OCI-LY7 (cell line): Measurements from ENCODE around the gene NCAM2. TPM values are rescaled to one million over a fixed set of nuclear protein-coding genes. Genes with fewer than 3 reads are reported as not detected.

ENCODE experiments used
- BruUV-seq: library from RNA; stranded (reverse); fragments of 400-500 nt; replicated peaks from 2 replicates; lab custom pipeline; 2021; lab: Mats Ljungman, UMichigan
- CTCF ChIA-PET: fragments of 300-600 bp; sonication (Branson Sonifier 250); formaldehyde crosslinking; loops from one replicate; lab custom pipeline; 2022; ENCODE audit warnings: antibody characterized with exemption; ENCODE audit not compliant: unreplicated experiment; lab: Charles Lee
- POLR2A ChIA-PET: fragments of 300-600 bp; sonication (Branson Sonifier 250); formaldehyde crosslinking; loops from one replicate; lab custom pipeline; 2022; ENCODE audit warnings: antibody characterized with exemption; lab: Charles Lee
- DNase-seq: peaks from one replicate; pipeline ENCODE4 v3.0.0-alpha.2; 2015; ENCODE audit warnings: low spot score
- H2AFZ ChIP-seq: fragments of 200-600 bp; sonication (generic), shearing (Covaris generic); 2 replicates; pipeline ENCODE4 v1.6.1; 2014; ENCODE audit warnings: mild to moderate bottlenecking, antibody characterized with exemption, low read length, moderate library complexity
- H3K27ac ChIP-seq: fragments of 200-600 bp; sonication (generic); 2 replicates; pipeline ENCODE4 v1.5.1; 2014; ENCODE audit warnings: mixed run types, low read depth, mild to moderate bottlenecking, moderate library complexity, low read length, inconsistent platforms; ENCODE audit not compliant: poor library complexity, severe bottlenecking
- H3K36me3 ChIP-seq: fragments of 200-600 bp; sonication (generic); 2 replicates; pipeline ENCODE4 v1.6.1; 2014; ENCODE audit warnings: mild to moderate bottlenecking, antibody characterized with exemption, low read length, moderate library complexity, mixed read lengths; ENCODE audit not compliant: insufficient read depth
- H3K4me1 ChIP-seq: fragments of 200-600 bp; sonication (generic); 2 replicates; pipeline ENCODE4 v1.5.1; 2014; ENCODE audit warnings: mild to moderate bottlenecking, low read length; ENCODE audit not compliant: insufficient read depth, poor library complexity, severe bottlenecking
- H3K4me2 ChIP-seq: fragments of 200-600 bp; sonication (generic); 2 replicates; pipeline ENCODE4 v1.6.1; 2014; ENCODE audit warnings: mild to moderate bottlenecking, low read length
- H3K4me3 ChIP-seq: fragments of 200-600 bp; sonication (generic); 2 replicates; pipeline ENCODE4 v1.5.1; 2014; ENCODE audit warnings: mild to moderate bottlenecking, low read depth, low read length; ENCODE audit not compliant: poor library complexity, severe bottlenecking
- H3K79me2 ChIP-seq: fragments of 200-600 bp; sonication (generic); 2 replicates; pipeline ENCODE4 v1.6.1; 2016; ENCODE audit warnings: low read depth, mild to moderate bottlenecking, low read length, moderate library complexity, mixed read lengths; ENCODE audit not compliant: insufficient read depth
- H3K9me2 ChIP-seq: fragments of 200-600 bp; sonication (generic); 2 replicates; pipeline ENCODE4 v1.6.1; 2016; ENCODE audit warnings: mild to moderate bottlenecking, low read length, mixed read lengths; ENCODE audit not compliant: insufficient read depth
- H3K9me3 ChIP-seq: fragments of 200-600 bp; sonication (generic); 2 replicates; pipeline ENCODE4 v1.6.1; 2014; ENCODE audit warnings: mild to moderate bottlenecking, mixed run types, low read length, mixed read lengths
- H4K20me1 ChIP-seq: fragments of 200-600 bp; sonication (generic); 2 replicates; pipeline ENCODE4 v1.6.1; 2014; ENCODE audit warnings: mild to moderate bottlenecking, antibody characterized with exemption, low read length, moderate library complexity, mixed read lengths; ENCODE audit not compliant: insufficient read depth
- CTCF ChIP-seq: fragments of 200-600 bp; sonication (generic); conservative IDR thresholded peaks from 2 replicates; pipeline ENCODE4 v1.5.1; 2014; ENCODE audit warnings: mild to moderate bottlenecking, antibody characterized with exemption, low read length, moderate library complexity, mixed read lengths
- EZH2phosphoT487 ChIP-seq: fragments of 200-600 bp; sonication (generic); IDR thresholded peaks from 2 replicates; pipeline ENCODE4 v1.6.1; 2018; ENCODE audit warnings: low read depth, borderline replicate concordance, mild to moderate bottlenecking, mixed run types, antibody characterized with exemption, low read length, moderate library complexity, mixed read lengths
- intact Hi-C: fragments of 100-400 bp; cut with micrococcal nuclease; formaldehyde crosslinking; loops from one replicate; pipeline ENCODE4 v1.10.0; 2022; ENCODE audit not compliant: unreplicated experiment
- total RNA-seq, 2 experiments: library from RNA; depleted of rRNA in 1 of 2; stranded (reverse); fragments of >200 nt in 1 of 2; shearing (Covaris generic) in 1 of 2; gene quantifications; 2 replicates each; pipeline ENCODE4 v1.2.3, GENCODE V29; 2014 to 2022

The NCAM2 gene
- total RNA-seq, 2 experiments from 2014 or later = not detected

DNA sequence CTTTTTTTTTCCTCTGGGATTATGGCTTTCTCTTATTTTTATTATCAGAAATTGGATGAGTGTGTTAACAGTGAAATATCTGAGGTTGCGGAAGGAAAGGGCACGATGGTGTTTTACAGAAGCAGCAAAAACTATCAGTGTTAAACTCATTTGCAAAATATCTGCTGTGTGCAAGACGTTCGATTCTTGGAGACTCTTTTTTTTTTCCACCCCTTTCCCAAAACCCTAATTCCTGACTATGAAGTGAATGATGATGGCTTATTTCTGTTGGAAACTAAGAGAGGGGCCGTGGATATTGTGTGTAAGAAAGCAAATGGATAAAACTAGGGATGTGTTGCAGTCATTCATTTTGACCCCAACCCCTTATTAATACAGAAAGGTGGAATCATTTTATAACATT lies 677 bp downstream of the NCAM2 start:
- Histone ChIP-seq H3K9me2 (no peaks in the 10 kb centered on the region), H3K36me3 (no peaks in the 10 kb centered on the region), H4K20me1 (no peaks in the 10 kb centered on the region), H3K9me3 (no peaks in the 10 kb centered on the region; the same call in 1 of the 2 replicates), H2AFZ (no peak overlapping the region), H3K4me2 (no peak overlapping the region), H3K4me1 (no peaks in the 10 kb centered on the region), H3K4me3 (no peak overlapping the region), H3K79me2 (no peaks in the 10 kb centered on the region), H3K27ac (no peak overlapping the region)
- CTCF ChIA-PET = no interaction called here
- POLR2A ChIA-PET = interaction anchor here (0.6 kb wide), 1 partner anchor 16 kb away, joined by 3 read pairs; no protein-coding TSS in a partner anchor
- intact Hi-C loops = loop anchor here (2.0 kb wide), 1 partner anchor 1794 kb away; no protein-coding TSS in a partner anchor
- no peak for DNase-seq
- no TSS peak for BruUV-seq
- TF ChIP-seq EZH2phosphoT487 (no peak), CTCF (no peak)

DNA sequence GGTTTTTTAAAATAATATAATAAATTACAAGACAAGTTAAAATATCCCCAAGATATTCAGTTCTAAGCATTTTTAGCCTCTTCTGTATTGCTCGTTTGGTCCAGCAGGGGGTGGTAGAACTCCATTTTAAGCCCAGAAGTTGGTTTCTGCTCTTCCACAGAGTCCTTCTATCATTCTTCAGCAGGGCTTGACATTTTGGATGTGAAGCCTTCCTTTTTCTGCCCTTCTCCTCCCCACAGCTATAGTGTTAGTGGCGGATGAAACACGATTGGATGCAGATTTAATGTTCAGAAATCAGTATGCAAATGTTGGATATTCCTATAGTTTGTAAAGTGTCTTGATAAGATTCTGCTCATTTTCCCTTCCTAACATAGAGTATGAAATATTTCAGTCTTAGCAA lies 1.4 kb downstream of the NCAM2 start:
- Histone ChIP-seq H4K20me1 (no peaks in the 10 kb centered on the region), H2AFZ (no peak overlapping the region), H3K4me1 (no peaks in the 10 kb centered on the region), H3K79me2 (no peaks in the 10 kb centered on the region), H3K36me3 (no peaks in the 10 kb centered on the region), H3K9me2 (no peaks in the 10 kb centered on the region), H3K4me3 (no peak overlapping the region), H3K27ac (no peak overlapping the region), H3K9me3 (peaks cover 3% of the 10 kb centered on the region; the same call in 1 of the 2 replicates), H3K4me2 (no peak overlapping the region)
- TF ChIP-seq CTCF = peak; percentile 84
- TF ChIP-seq EZH2phosphoT487 = no peak
- peak; percentile 15 for DNase-seq
- intact Hi-C loops = loop anchor here (2.0 to 10.0 kb wide), 2 partner anchors 925 to 1793 kb away; no protein-coding TSS in a partner anchor
- POLR2A ChIA-PET = no interaction called here
- BruUV-seq = no TSS peak
- CTCF ChIA-PET = no interaction called here

DNA sequence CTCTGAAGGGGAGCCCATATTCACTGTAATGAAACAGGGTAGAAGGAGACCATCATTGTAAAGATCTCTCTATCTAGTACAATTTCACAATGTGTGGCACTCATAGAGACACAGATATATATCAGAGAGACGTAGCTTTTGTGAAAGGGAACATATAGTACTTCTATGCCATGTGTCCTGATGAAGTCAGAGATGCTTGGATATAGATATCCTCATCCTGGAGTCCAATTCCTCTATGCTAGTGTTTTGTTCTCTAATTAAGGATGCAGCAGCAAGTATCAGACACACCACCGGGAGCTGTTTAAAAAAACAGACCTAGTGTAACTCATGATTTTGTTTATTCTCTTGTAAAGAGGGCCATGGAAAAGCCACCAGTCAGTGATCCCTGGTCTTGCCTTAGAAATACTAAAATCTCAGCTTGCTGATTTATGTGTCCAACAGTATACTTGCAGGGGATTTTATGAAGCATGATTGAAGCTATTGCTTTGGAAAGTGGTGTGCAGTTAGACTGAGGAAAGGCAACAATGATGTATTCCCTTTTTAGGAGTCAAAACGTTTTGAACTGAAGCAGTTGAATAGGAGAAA lies 2.5 kb downstream of the NCAM2 start:
- Histone ChIP-seq H3K27ac (no peak overlapping the region), H3K9me3 (peaks cover 3% of the 10 kb centered on the region; the same call in 1 of the 2 replicates), H4K20me1 (no peaks in the 10 kb centered on the region), H3K79me2 (no peaks in the 10 kb centered on the region), H3K4me1 (no peaks in the 10 kb centered on the region), H3K4me2 (no peak overlapping the region), H2AFZ (no peak overlapping the region), H3K4me3 (no peak overlapping the region), H3K9me2 (no peaks in the 10 kb centered on the region), H3K36me3 (no peaks in the 10 kb centered on the region)
- ChIA-PET CTCF (no interaction called here), POLR2A (no interaction called here)
- no peak for DNase-seq
- no TSS peak for BruUV-seq
- intact Hi-C loops = loop anchor here (10.0 kb wide), 1 partner anchor 924 kb away; no protein-coding TSS in a partner anchor
- TF ChIP-seq CTCF = no peak
- TF ChIP-seq EZH2phosphoT487 = no peak
